RWPE2 (cell line): ENCODE results near the gene HEPACAM.

Experiments used
- ATAC-seq: fragments of 200-7000 bp; cut with Tn5 transposase; 3 replicates; pipeline ENCODE4 v1.9.1; 2021; ENCODE audit warnings: low read depth
- DNase-seq: peaks from one replicate; pipeline ENCODE4 v3.0.0-alpha.2; 2020; ENCODE audit warnings: low spot score
- H3K27ac ChIP-seq: fragments of 450-650 bp; 2 replicates; pipeline ENCODE4 v1.5.1; 2017; ENCODE audit warnings: mild to moderate bottlenecking; ENCODE audit not compliant: poor library complexity, severe bottlenecking
- H3K27me3 ChIP-seq: fragments of 250-450 bp; sonication (Bioruptor Pico); 2 replicates; pipeline ENCODE4 v1.5.1; 2021; ENCODE audit warnings: mild to moderate bottlenecking, moderate library complexity; ENCODE audit not compliant: insufficient read depth, poor library complexity, severe bottlenecking
- H3K36me3 ChIP-seq: fragments of 250-450 bp; sonication (Bioruptor Pico); 2 replicates; pipeline ENCODE4 v1.5.1; 2020; ENCODE audit warnings: low read depth, mild to moderate bottlenecking, moderate library complexity
- H3K4me1 ChIP-seq: fragments of 250-450 bp; sonication (Bioruptor Pico); 2 replicates; pipeline ENCODE4 v1.5.1; 2021; ENCODE audit warnings: mild to moderate bottlenecking, moderate library complexity; ENCODE audit not compliant: insufficient read depth, poor library complexity, severe bottlenecking
- H3K4me3 ChIP-seq: fragments of 250-450 bp; sonication (Bioruptor Pico); 2 replicates; pipeline ENCODE4 v1.5.1; 2021; ENCODE audit warnings: mild to moderate bottlenecking, moderate library complexity; ENCODE audit not compliant: severe bottlenecking
- H3K9me3 ChIP-seq: fragments of 250-450 bp; sonication (Bioruptor Pico); 2 replicates; pipeline ENCODE4 v1.5.1; 2021; ENCODE audit warnings: mild to moderate bottlenecking, moderate library complexity; ENCODE audit not compliant: severe bottlenecking
- CTCF ChIP-seq: fragments of 450-650 bp; IDR thresholded peaks from one replicate; pipeline ENCODE4 v1.5.1; 2017; ENCODE audit warnings: mild to moderate bottlenecking, moderate library complexity; ENCODE audit not compliant: poor library complexity, severe bottlenecking

Gene HEPACAM

GRCh38 chr11:124893781-124894401, 42.0 kb downstream of the HEPACAM start:
- no peak for TF ChIP-seq CTCF

GRCh38 chr11:124892750-124893454, 42.9 kb downstream of the HEPACAM start:
- Histone ChIP-seq H3K9me3 (no peaks in the 10 kb centered on the region), H3K36me3 (no peaks in the 10 kb centered on the region), H3K27ac (no peak overlapping the region), H3K4me1 (peaks cover 12% of the 10 kb centered on the region), H3K27me3 (no peaks in the 10 kb centered on the region), H3K4me3 (no peak overlapping the region)
- no peak for TF ChIP-seq CTCF
- no peak for ATAC-seq
- no peak for DNase-seq

More at GRCh38 chr11:124893781-124894401, 42.0 kb downstream of the HEPACAM start:
- Histone ChIP-seq H3K4me3 (no peak overlapping the region), H3K36me3 (no peaks in the 10 kb centered on the region), H3K27ac (no peak overlapping the region), H3K4me1 (peaks cover 21% of the 10 kb centered on the region), H3K27me3 (no peaks in the 10 kb centered on the region), H3K9me3 (no peaks in the 10 kb centered on the region)
- DNase-seq (no peak), ATAC-seq (no peak)

- no peaks in the 10 kb centered on the region for H3K27me3 ChIP-seq
- no peak for TF ChIP-seq CTCF
- H3K4me1 ChIP-seq = peaks cover 5% of the 10 kb centered on the region
- H3K4me3 ChIP-seq = no peak overlapping the region
- ATAC-seq (no peak), DNase-seq (no peak)
- H3K9me3 ChIP-seq = no peaks in the 10 kb centered on the region
- H3K36me3 ChIP-seq = no peaks in the 10 kb centered on the region
- no peak overlapping the region for H3K27ac ChIP-seq
Observed at GRCh38 chr11:124892146-124892545, 43.7 kb downstream of the HEPACAM start.

GRCh38 chr11:124891373-124891861, 44.4 kb downstream of the HEPACAM start:
- Histone ChIP-seq H3K36me3 (no peaks in the 10 kb centered on the region), H3K4me3 (no peak overlapping the region), H3K4me1 (no peaks in the 10 kb centered on the region), H3K9me3 (no peaks in the 10 kb centered on the region), H3K27ac (no peak overlapping the region), H3K27me3 (no peaks in the 10 kb centered on the region)
- no peak for ATAC-seq
- DNase-seq = no peak
- TF ChIP-seq CTCF = no peak
